Measurements from ENCODE around the gene AKAP7. TPM values are rescaled to one million over a fixed set of nuclear protein-coding genes. Genes with fewer than 3 reads are reported as not detected.

AKAP7 gene
- total and polyA plus RNA-seq, 2 donors (not counting 3 experiments of a cell fraction or from before 2014, with no cell fraction given): 0.76 to 3.3 TPM

- Histone ChIP-seq H2AFZ (ENCODE audit: low read depth, low read length) (no peak overlapping the region), H3K9me3 (replicated peaks; ENCODE audit: control insufficient read depth, insufficient read depth, low read length) (no peaks in the 10 kb centered on the region), H3K27me3 (ENCODE audit: control insufficient read depth in 2 of 2, insufficient read depth in 2 of 2, low read length in 2 of 2) (no peaks in the 10 kb centered on the region), H3K79me2 (ENCODE audit: control insufficient read depth, insufficient read depth, low read length) (no peaks in the 10 kb centered on the region), H3K4me1 (ENCODE audit: control insufficient read depth, extremely low read depth, insufficient read depth, low read length) (no peaks in the 10 kb centered on the region), H3K9ac (replicated peaks; ENCODE audit: extremely low read depth, insufficient read depth, low read length) (no peak overlapping the region), H3K4me3 (replicated peaks in 1 of 3; ENCODE audit: insufficient read depth in 1 of 3, low read depth in 1 of 3, low read length in 3 of 3) (no peak overlapping the region), H3K9me1 (replicated peaks; ENCODE audit: control insufficient read depth, extremely low read depth, insufficient read depth, low read length) (no peaks in the 10 kb centered on the region), H4K20me1 (replicated peaks; ENCODE audit: control insufficient read depth, extremely low read depth, insufficient read depth, low read length) (no peaks in the 10 kb centered on the region), H3K27ac (ENCODE audit: insufficient read depth, low read depth, low read length) (no peak overlapping the region), H3K4me2 (ENCODE audit: insufficient read depth, low read length) (no peak overlapping the region), H3K36me3 (ENCODE audit: control insufficient read depth in 2 of 2, extremely low read depth in 1 of 2, insufficient read depth in 2 of 2, low read length in 2 of 2) (no peaks in the 10 kb centered on the region)
- intact Hi-C loops (cut with micrococcal nuclease) (no loop called here), dilution Hi-C loops (cut with MboI; ENCODE audit: extremely low pct_ligation_motif_present, low sequenced_read_pairs) (no loop called here)
- FAIRE-seq (no peak), DNase-seq (ENCODE audit: low read depth, low spot score) (no peak)
- ChIA-PET CTCF (no interaction called here), POLR2A (no interaction called here)
- TF ChIP-seq JUN (IDR thresholded peaks at IDR 0.05; ENCODE audit: borderline replicate concordance, insufficient read depth, insufficient read length, low read depth) (no peak), MAX (IDR thresholded peaks at IDR 0.05; ENCODE audit: insufficient read depth, insufficient read length) (no peak), GATA2 (IDR thresholded peaks at IDR 0.05; ENCODE audit: insufficient read depth, insufficient read length, low read depth, low read length) (no peak), FOS (IDR thresholded peaks at IDR 0.05; ENCODE audit: borderline replicate concordance, insufficient read depth, low read length) (no peak), EZH2 (IDR thresholded peaks at IDR 0.05; ENCODE audit: borderline replicate concordance, low read depth, low read length, severe bottlenecking) (no peak), POLR2AphosphoS5 (IDR thresholded peaks at IDR 0.05; ENCODE audit: insufficient read depth, low read depth, low read length) (no peak), MYC (IDR thresholded peaks at IDR 0.05; ENCODE audit: low read depth, low read length) (no peak), POLR2A (IDR thresholded peaks at IDR 0.05; ENCODE audit: low read depth, low read length) (no peak), CTCF (IDR thresholded peaks at IDR 0.05; ENCODE audit: extremely low read depth in 1 of 2, insufficient read depth in 1 of 2, low read depth in 1 of 2, low read length in 2 of 2) (no peak)
- no TSS peak for BruUV-seq (replicated peaks)
These were observed 42.7 kb downstream of the AKAP7 start for GRCh38 chr6:131177996-131178395.
